ENCODE measurements around the gene FBXL15.

FBXL15 gene

DNA sequence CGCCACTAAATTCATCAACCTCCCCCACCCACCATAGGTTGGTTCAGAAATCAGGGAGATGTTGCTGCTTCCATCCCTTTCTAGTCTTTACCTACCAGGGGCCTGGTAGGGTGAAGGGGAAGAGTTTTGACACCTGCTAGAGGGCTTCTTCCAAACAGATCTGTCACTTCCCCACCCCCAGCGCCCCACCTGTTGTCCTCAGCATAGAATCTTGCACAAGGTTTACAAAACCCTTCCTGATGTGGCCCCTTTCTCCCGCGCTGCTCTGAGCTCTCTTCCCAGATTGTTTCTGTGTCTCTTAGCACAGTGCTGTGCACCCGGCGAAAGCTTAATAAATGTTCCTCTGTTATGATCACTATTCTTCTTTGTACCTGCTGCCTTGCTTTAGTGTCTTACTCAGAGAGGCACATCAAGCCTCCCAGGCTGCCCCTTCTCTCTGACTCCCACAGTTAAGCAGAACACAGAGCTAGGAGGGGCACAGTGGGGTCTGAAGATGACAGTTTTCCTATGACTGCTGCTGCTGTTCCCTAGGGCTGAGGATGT lies 41.9 kb downstream of the FBXL15 start:
- Histone ChIP-seq H3K4ac (ENCODE audit: low read depth, low read length) (no peak overlapping the region), H2BK5ac (ENCODE audit: low read length) (no peak overlapping the region), H3K79me2 (ENCODE audit: control insufficient read depth, insufficient read depth, low read length) (no peaks in the 10 kb centered on the region), H3K9ac (ENCODE audit: low read length) (peak overlapping the region; percentile 23), H3K4me2 (ENCODE audit: low read length) (no peak overlapping the region), H3K27me3 (ENCODE audit: insufficient read depth, low read length, poor library complexity) (no peaks in the 10 kb centered on the region), H3K36me3 (ENCODE audit: control insufficient read depth, insufficient read depth, low read length) (no peaks in the 10 kb centered on the region), H3K79me1 (ENCODE audit: low read length) (no peaks in the 10 kb centered on the region), H3K4me3 (ENCODE audit: low read length) (no peak overlapping the region), H2AK5ac (ENCODE audit: low read length) (no peak overlapping the region), H2BK120ac (ENCODE audit: low read depth, low read length) (no peak overlapping the region), H4K8ac (ENCODE audit: low read depth, low read length) (no peak overlapping the region), H3K27ac (ENCODE audit: low read depth, low read length) (no peak overlapping the region), H3K18ac (ENCODE audit: low read length) (no peak overlapping the region), H2BK15ac (replicated peaks; ENCODE audit: low read depth) (no peak overlapping the region), H3K56ac (ENCODE audit: low read length) (peak overlapping the region; percentile 68), H3K4me1 (ENCODE audit: control insufficient read depth, low read depth, low read length) (peaks cover 11% of the 10 kb centered on the region), H3K23ac (ENCODE audit: low read length) (no peak overlapping the region), H4K5ac (ENCODE audit: low read length) (no peak overlapping the region)
- DNase-seq, result no peak
- no CpG with 5 or more reads among the region's 6 CpGs for WGBS (ENCODE audit: extremely low coverage, insufficient coverage, low lambda C conversion rate)

- no peak overlapping the region for H3K4me3 ChIP-seq (ENCODE audit: low read length)
These were observed 43.3 kb downstream of the FBXL15 start for GRCh38 chr10:102463983-102464382.

GRCh38 chr10:102465466-102465865 lies 44.8 kb downstream of the FBXL15 start:
- H4K5ac ChIP-seq (ENCODE audit: low read length), result no peak overlapping the region
- no peaks in the 10 kb centered on the region for H3K79me2 ChIP-seq (ENCODE audit: control insufficient read depth, insufficient read depth, low read length)
- no peak overlapping the region for H3K18ac ChIP-seq (ENCODE audit: low read length)
- no peak overlapping the region for H2BK15ac ChIP-seq (replicated peaks; ENCODE audit: low read depth)
- H3K4me3 ChIP-seq (ENCODE audit: low read length), result no peak overlapping the region
- no peak overlapping the region for H3K4ac ChIP-seq (ENCODE audit: low read depth, low read length)
- peaks cover 11% of the 10 kb centered on the region for H3K4me1 ChIP-seq (ENCODE audit: control insufficient read depth, low read depth, low read length)
- H2BK120ac ChIP-seq (ENCODE audit: low read depth, low read length), result no peak overlapping the region
- H2BK5ac ChIP-seq (ENCODE audit: low read length), result no peak overlapping the region
- no peak for DNase-seq
- no peak overlapping the region for H3K9ac ChIP-seq (ENCODE audit: low read length)
- H3K27me3 ChIP-seq (ENCODE audit: insufficient read depth, low read length, poor library complexity), result no peaks in the 10 kb centered on the region
- H3K4me2 ChIP-seq (ENCODE audit: low read length), result no peak overlapping the region
- WGBS (ENCODE audit: extremely low coverage, insufficient coverage, low lambda C conversion rate), result no CpG with 5 or more reads among the region's 3 CpGs
- H3K36me3 ChIP-seq (ENCODE audit: control insufficient read depth, insufficient read depth, low read length), result no peaks in the 10 kb centered on the region
- H4K8ac ChIP-seq (ENCODE audit: low read depth, low read length), result no peak overlapping the region
- no peak overlapping the region for H2AK5ac ChIP-seq (ENCODE audit: low read length)
- no peak overlapping the region for H3K23ac ChIP-seq (ENCODE audit: low read length)
- no peaks in the 10 kb centered on the region for H3K79me1 ChIP-seq (ENCODE audit: low read length)
- H3K27ac ChIP-seq (ENCODE audit: low read depth, low read length), result no peak overlapping the region
- H3K56ac ChIP-seq (ENCODE audit: low read length), result no peak overlapping the region

More at GRCh38 chr10:102463983-102464382, 43.3 kb downstream of the FBXL15 start:
- H2BK5ac ChIP-seq (ENCODE audit: low read length), result no peak overlapping the region
- H3K4me2 ChIP-seq (ENCODE audit: low read length), result peak overlapping the region; percentile 2
- no peak overlapping the region for H3K27ac ChIP-seq (ENCODE audit: low read depth, low read length)
- H3K36me3 ChIP-seq (ENCODE audit: control insufficient read depth, insufficient read depth, low read length), result no peaks in the 10 kb centered on the region
- no peaks in the 10 kb centered on the region for H3K27me3 ChIP-seq (ENCODE audit: insufficient read depth, low read length, poor library complexity)
- H2AK5ac ChIP-seq (ENCODE audit: low read length), result no peak overlapping the region
- no peak overlapping the region for H2BK15ac ChIP-seq (replicated peaks; ENCODE audit: low read depth)
- H3K23ac ChIP-seq (ENCODE audit: low read length), result no peak overlapping the region
- DNase-seq, result no peak
- H4K5ac ChIP-seq (ENCODE audit: low read length), result no peak overlapping the region
- H4K8ac ChIP-seq (ENCODE audit: low read depth, low read length), result no peak overlapping the region
- peak overlapping the region; percentile 1 for H3K9ac ChIP-seq (ENCODE audit: low read length)
- no peak overlapping the region for H3K18ac ChIP-seq (ENCODE audit: low read length)
- WGBS (ENCODE audit: extremely low coverage, insufficient coverage, low lambda C conversion rate), result no CpG with 5 or more reads among the region's 10 CpGs
- peak overlapping the region; percentile 12 for H3K56ac ChIP-seq (ENCODE audit: low read length)
- no peaks in the 10 kb centered on the region for H3K79me1 ChIP-seq (ENCODE audit: low read length)
- peaks cover 11% of the 10 kb centered on the region for H3K4me1 ChIP-seq (ENCODE audit: control insufficient read depth, low read depth, low read length)
- H3K79me2 ChIP-seq (ENCODE audit: control insufficient read depth, insufficient read depth, low read length), result no peaks in the 10 kb centered on the region
- H3K4ac ChIP-seq (ENCODE audit: low read depth, low read length), result no peak overlapping the region
- no peak overlapping the region for H2BK120ac ChIP-seq (ENCODE audit: low read depth, low read length)

- no peaks in the 10 kb centered on the region for H3K79me1 ChIP-seq (ENCODE audit: low read length)
- H3K4me2 ChIP-seq (ENCODE audit: low read length), result no peak overlapping the region
- no peaks in the 10 kb centered on the region for H3K27me3 ChIP-seq (ENCODE audit: insufficient read depth, low read length, poor library complexity)
- no peak overlapping the region for H2BK5ac ChIP-seq (ENCODE audit: low read length)
- H3K36me3 ChIP-seq (ENCODE audit: control insufficient read depth, insufficient read depth, low read length), result no peaks in the 10 kb centered on the region
- H3K4ac ChIP-seq (ENCODE audit: low read depth, low read length), result no peak overlapping the region
- H3K56ac ChIP-seq (ENCODE audit: low read length), result no peak overlapping the region
- WGBS (ENCODE audit: extremely low coverage, insufficient coverage, low lambda C conversion rate), result no CpG with 5 or more reads among the region's 6 CpGs
- H2BK15ac ChIP-seq (replicated peaks; ENCODE audit: low read depth), result no peak overlapping the region
- peaks cover 7% of the 10 kb centered on the region for H3K4me1 ChIP-seq (ENCODE audit: control insufficient read depth, low read depth, low read length)
- H3K27ac ChIP-seq (ENCODE audit: low read depth, low read length), result no peak overlapping the region
- H3K23ac ChIP-seq (ENCODE audit: low read length), result no peak overlapping the region
- H3K9ac ChIP-seq (ENCODE audit: low read length), result no peak overlapping the region
- H2AK5ac ChIP-seq (ENCODE audit: low read length), result no peak overlapping the region
- no peak for DNase-seq
- no peak overlapping the region for H3K18ac ChIP-seq (ENCODE audit: low read length)
- no peak overlapping the region for H3K4me3 ChIP-seq (ENCODE audit: low read length)
- H3K79me2 ChIP-seq (ENCODE audit: control insufficient read depth, insufficient read depth, low read length), result no peaks in the 10 kb centered on the region
- H2BK120ac ChIP-seq (ENCODE audit: low read depth, low read length), result no peak overlapping the region
- no peak overlapping the region for H4K5ac ChIP-seq (ENCODE audit: low read length)
- H4K8ac ChIP-seq (ENCODE audit: low read depth, low read length), result no peak overlapping the region
These were observed 46.7 kb downstream of the FBXL15 start for GRCh38 chr10:102467318-102467717.

DNA sequence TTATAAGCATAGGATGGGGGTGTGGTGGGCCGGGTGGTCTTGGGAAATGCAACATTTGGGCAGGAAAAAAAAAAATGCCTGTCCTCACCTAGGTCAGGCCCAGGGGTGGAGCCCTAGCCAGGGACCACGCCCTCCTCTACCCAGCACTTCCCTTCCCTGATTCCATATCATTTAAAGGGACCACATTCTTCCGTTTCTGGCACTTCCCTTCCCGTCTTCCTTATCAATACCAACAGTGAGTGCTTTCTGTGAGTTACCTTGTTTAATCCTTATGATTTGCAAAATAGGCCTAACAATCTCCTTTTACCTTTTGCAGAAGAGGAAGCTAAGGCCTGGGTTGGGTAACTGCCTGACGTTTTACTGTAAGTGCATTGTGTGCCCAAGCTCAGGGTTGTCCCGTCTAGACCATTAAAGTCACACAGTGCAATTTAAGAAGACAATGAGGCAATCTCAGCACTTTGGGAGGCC lies 47.4 kb downstream of the FBXL15 start:
- no peak overlapping the region for H2BK120ac ChIP-seq (ENCODE audit: low read depth, low read length)
- no peaks in the 10 kb centered on the region for H3K27me3 ChIP-seq (ENCODE audit: insufficient read depth, low read length, poor library complexity)
- DNase-seq, result no peak
- H2BK5ac ChIP-seq (ENCODE audit: low read length), result no peak overlapping the region
- H3K23ac ChIP-seq (ENCODE audit: low read length), result no peak overlapping the region
- H4K8ac ChIP-seq (ENCODE audit: low read depth, low read length), result no peak overlapping the region
- H3K9ac ChIP-seq (ENCODE audit: low read length), result no peak overlapping the region
- no peak overlapping the region for H4K5ac ChIP-seq (ENCODE audit: low read length)
- H3K4me3 ChIP-seq (ENCODE audit: low read length), result no peak overlapping the region
- no peaks in the 10 kb centered on the region for H3K79me1 ChIP-seq (ENCODE audit: low read length)
- H3K56ac ChIP-seq (ENCODE audit: low read length), result no peak overlapping the region
- H3K27ac ChIP-seq (ENCODE audit: low read depth, low read length), result no peak overlapping the region
- no peaks in the 10 kb centered on the region for H3K36me3 ChIP-seq (ENCODE audit: control insufficient read depth, insufficient read depth, low read length)
- H3K18ac ChIP-seq (ENCODE audit: low read length), result no peak overlapping the region
- no peak overlapping the region for H2AK5ac ChIP-seq (ENCODE audit: low read length)
- no peak overlapping the region for H2BK15ac ChIP-seq (replicated peaks; ENCODE audit: low read depth)
- no CpG with 5 or more reads among the region's 6 CpGs for WGBS (ENCODE audit: extremely low coverage, insufficient coverage, low lambda C conversion rate)
- no peak overlapping the region for H3K4ac ChIP-seq (ENCODE audit: low read depth, low read length)
- H3K79me2 ChIP-seq (ENCODE audit: control insufficient read depth, insufficient read depth, low read length), result no peaks in the 10 kb centered on the region
- no peak overlapping the region for H3K4me2 ChIP-seq (ENCODE audit: low read length)
- peaks cover 2% of the 10 kb centered on the region for H3K4me1 ChIP-seq (ENCODE audit: control insufficient read depth, low read depth, low read length)

DNA sequence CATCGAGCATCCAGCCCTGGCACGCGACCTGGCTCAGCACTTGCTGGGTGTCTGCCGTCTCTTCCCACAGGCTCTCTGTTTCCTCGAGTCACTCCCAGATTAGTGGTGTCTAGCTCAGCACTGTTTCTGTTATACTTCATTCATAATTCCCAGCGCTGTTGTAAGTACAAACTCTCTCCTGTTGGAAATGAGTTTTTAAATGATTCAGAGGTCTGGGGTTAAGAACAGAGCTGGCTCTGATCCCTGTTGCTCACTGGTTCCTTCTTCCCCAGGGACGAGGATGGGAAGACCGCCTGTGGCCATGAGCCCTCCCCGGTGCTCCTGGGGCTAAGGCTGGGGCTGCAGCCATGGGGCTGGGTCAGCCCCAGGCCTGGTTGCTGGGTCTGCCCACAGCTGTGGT lies 48.0 kb downstream of the FBXL15 start:
- Histone ChIP-seq H3K4ac (ENCODE audit: low read depth, low read length) (no peak overlapping the region), H3K27ac (ENCODE audit: low read depth, low read length) (no peak overlapping the region)
- WGBS (ENCODE audit: extremely low coverage, insufficient coverage, low lambda C conversion rate), result no CpG with 5 or more reads among the region's 9 CpGs

More for the DNA sequence above, 48.0 kb downstream of the FBXL15 start:
- no peak overlapping the region for H2BK15ac ChIP-seq (replicated peaks; ENCODE audit: low read depth)
- no peak overlapping the region for H4K5ac ChIP-seq (ENCODE audit: low read length)
- peaks cover 1% of the 10 kb centered on the region for H3K4me1 ChIP-seq (ENCODE audit: control insufficient read depth, low read depth, low read length)
- H3K4me2 ChIP-seq (ENCODE audit: low read length), result no peak overlapping the region
- H3K79me1 ChIP-seq (ENCODE audit: low read length), result no peaks in the 10 kb centered on the region
- H3K4me3 ChIP-seq (ENCODE audit: low read length), result no peak overlapping the region
- H2BK5ac ChIP-seq (ENCODE audit: low read length), result no peak overlapping the region
- H3K23ac ChIP-seq (ENCODE audit: low read length), result no peak overlapping the region
- no peak overlapping the region for H3K56ac ChIP-seq (ENCODE audit: low read length)
- H3K18ac ChIP-seq (ENCODE audit: low read length), result no peak overlapping the region
- no peak for DNase-seq
- no peak overlapping the region for H2AK5ac ChIP-seq (ENCODE audit: low read length)
- H3K9ac ChIP-seq (ENCODE audit: low read length), result no peak overlapping the region
- no peak overlapping the region for H4K8ac ChIP-seq (ENCODE audit: low read depth, low read length)
- H2BK120ac ChIP-seq (ENCODE audit: low read depth, low read length), result no peak overlapping the region
- no peaks in the 10 kb centered on the region for H3K27me3 ChIP-seq (ENCODE audit: insufficient read depth, low read length, poor library complexity)
- no peaks in the 10 kb centered on the region for H3K36me3 ChIP-seq (ENCODE audit: control insufficient read depth, insufficient read depth, low read length)
- H3K79me2 ChIP-seq (ENCODE audit: control insufficient read depth, insufficient read depth, low read length), result no peaks in the 10 kb centered on the region
